Kidney (tissue), 14 donors: ENCODE data around the gene PIGL. TPM values are rescaled to one million over a fixed set of nuclear protein-coding genes. Genes with fewer than 3 reads are reported as not detected.

ENCODE experiments used
- DNase-seq, 5 donors: peaks; one replicate each; pipeline ENCODE4 v3.0.0-alpha.2; 2013 to 2020
- FAIRE-seq: peaks from 2 replicates; lab custom pipeline; 2012; peaks lifted over from hg19 to GRCh38; lab: Jason Lieb, UNC
- H3K27ac ChIP-seq, 2 donors: one replicate each; pipeline ENCODE4 v1.7.0; 2013; ENCODE audit warnings: low read depth in 2 of 2, low read length in 2 of 2, inconsistent platforms in 1 of 2
- H3K27me3 ChIP-seq: one replicate; pipeline ENCODE4 v1.7.1; 2013; ENCODE audit warnings: low read length, inconsistent platforms; ENCODE audit not compliant: control insufficient read depth, insufficient read depth
- H3K36me3 ChIP-seq, 3 donors: one replicate each; pipeline versions ENCODE4 v1.7.0 to v1.7.1; 2013; ENCODE audit warnings: low read length in 3 of 3, control low read depth in 1 of 3, inconsistent platforms in 1 of 3; ENCODE audit not compliant: insufficient read depth in 3 of 3, control insufficient read depth in 2 of 3
- H3K4me1 ChIP-seq, 3 donors: one replicate each; pipeline versions ENCODE4 v1.7.0 to v1.7.1; 2013; ENCODE audit warnings: low read length in 3 of 3, inconsistent platforms in 1 of 3, low read depth in 1 of 3; ENCODE audit not compliant: control insufficient read depth in 2 of 3, insufficient read depth in 2 of 3
- H3K4me3 ChIP-seq, 3 donors: one replicate each; pipeline versions ENCODE4 v1.7.0 to v1.8.1; 2013; ENCODE audit warnings: low read length in 3 of 3, control low read depth in 1 of 3, inconsistent platforms in 1 of 3
- H3K9ac ChIP-seq, 3 donors: one replicate each; pipeline versions ENCODE4 v1.7.0 to v1.7.1; 2013; ENCODE audit warnings: low read length in 3 of 3, control low read depth in 1 of 3, inconsistent platforms in 1 of 3
- H3K9me3 ChIP-seq, 3 donors: one replicate each; pipeline versions ENCODE4 v1.7.0 to v1.7.1; 2013; ENCODE audit warnings: low read length in 3 of 3, control low read depth in 1 of 3, inconsistent platforms in 1 of 3; ENCODE audit not compliant: control insufficient read depth in 2 of 3, insufficient read depth in 1 of 3
- CTCF ChIP-seq: IDR thresholded peaks from 3 replicates; pipeline ENCODE4 v1.5.1; 2012; ENCODE audit warnings: mild to moderate bottlenecking, moderate library complexity, borderline replicate concordance; ENCODE audit not compliant: insufficient read depth; ENCODE audit errors: extremely low read depth
- intact Hi-C: fragments of 100-400 bp; cut with DNase I; formaldehyde crosslinking; loops from one replicate; pipeline ENCODE4 v1.11.1; 2022
- polyA plus RNA-seq: library from polyadenylated mRNA; stranded (reverse); fragments of 350-450 nt; fragmentation: Illumina TruSeq; extraction: RNeasy Lipid Tissue Mini Kit (QIAGEN cat#74804); gene quantifications from one replicate; pipeline ENCODE4 v1.2.3, GENCODE V29; 2014; ENCODE audit warnings: low read depth, low replicate concordance; ENCODE audit not compliant: insufficient read depth
- total RNA-seq: library from RNA; stranded (reverse); fragmentation: NEBNext Ultra II Directional; extraction: Animal tissue kit (Norgen Biotek cat#: 25700); gene quantifications from one replicate; pipeline ENCODE4 v1.2.1, GENCODE V29; 2021
- donor health status: control.
- donor health status: control.
- donor health status: control.
- donor health status: control.
- donor health status: control.
- donor health status: DM: yes; HTN: yes; CAD: no.
- donor health status: Normal renal cell carcinoma (clear cell type).

PIGL gene
- total and polyA plus RNA-seq, 2 donors from 2014 or later, result 13.6 to 33.5 TPM

DNA sequence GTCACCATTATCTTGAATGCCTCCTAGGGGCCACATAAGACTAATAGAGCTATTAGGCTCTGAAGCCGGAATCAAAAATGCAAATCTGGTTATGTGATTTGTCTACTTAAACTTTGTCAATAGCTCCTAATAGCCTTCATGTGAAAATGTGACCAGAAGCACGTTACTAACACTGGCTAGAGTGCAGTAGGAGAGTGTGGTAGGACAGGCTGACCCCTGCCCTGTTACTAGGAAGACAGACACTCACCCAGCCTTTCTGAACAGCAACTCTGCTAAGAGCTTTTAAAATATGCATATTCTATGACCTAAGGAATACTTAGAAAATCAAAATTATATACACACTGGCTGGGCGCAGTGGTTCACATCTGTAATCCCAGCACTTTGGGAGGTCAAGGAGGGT is 110.0 kb downstream of the PIGL start:
- peaks cover 0 to 16% (median 4%) of the 10 kb centered on the region in 3 donors for H3K36me3 ChIP-seq
- TF ChIP-seq CTCF, result no peak
- H3K4me3 ChIP-seq, result no peak overlapping the region
- intact Hi-C loops, result no loop called here
- FAIRE-seq (no peak), DNase-seq (no peak)
- no peaks in the 10 kb centered on the region for H3K9me3 ChIP-seq
- no peak overlapping the region for H3K9ac ChIP-seq
- H3K27ac ChIP-seq, result no peak overlapping the region
- H3K27me3 ChIP-seq, result no peaks in the 10 kb centered on the region
- H3K4me1 ChIP-seq, result no peaks in the 10 kb centered on the region

DNA sequence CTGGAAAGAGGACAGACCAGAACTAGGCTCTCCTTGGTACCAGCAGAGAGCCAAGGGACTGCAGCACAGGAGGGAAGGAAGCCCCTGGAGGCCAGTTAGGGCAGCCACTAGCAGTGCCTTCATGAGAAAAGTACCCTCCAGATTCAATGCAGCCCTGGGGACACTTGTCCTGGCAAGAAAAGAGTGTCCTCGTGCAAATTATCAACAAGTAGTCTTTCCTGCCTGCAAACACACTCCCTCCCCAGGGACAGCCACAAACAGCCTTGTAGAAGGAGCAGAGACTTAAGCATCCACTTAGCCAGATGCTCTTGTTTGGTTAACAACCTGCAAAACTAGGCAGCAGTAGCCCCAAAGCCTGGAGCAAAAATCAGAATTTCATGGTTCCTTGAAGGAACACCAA is 112.0 kb downstream of the PIGL start:
- intact Hi-C loops, result no loop called here
- H3K36me3 ChIP-seq, result peaks cover 0 to 16% (median 4%) of the 10 kb centered on the region in 3 donors
- no peak for DNase-seq

GRCh38 chr17:16329519-16330271 is 112.7 kb downstream of the PIGL start:
- Histone ChIP-seq H3K4me3 (no peak overlapping the region), H3K36me3 (peaks cover 0 to 16% (median 4%) of the 10 kb centered on the region in 3 donors), H3K27ac (no peak overlapping the region), H3K27me3 (no peaks in the 10 kb centered on the region), H3K9ac (no peak overlapping the region), H3K4me1 (no peaks in the 10 kb centered on the region), H3K9me3 (no peaks in the 10 kb centered on the region)
- TF ChIP-seq CTCF, result no peak
- DNase-seq (peak in 1 of 5 donors; percentile 3), FAIRE-seq (no peak)
- intact Hi-C loops, result no loop called here

More for the DNA sequence above, 112.0 kb downstream of the PIGL start:
- no peak overlapping the region for H3K4me3 ChIP-seq
- no peaks in the 10 kb centered on the region for H3K4me1 ChIP-seq
- no peak for TF ChIP-seq CTCF
- H3K9me3 ChIP-seq, result no peaks in the 10 kb centered on the region
- H3K9ac ChIP-seq, result no peak overlapping the region
- H3K27ac ChIP-seq, result no peak overlapping the region
- FAIRE-seq, result no peak
- H3K27me3 ChIP-seq, result no peaks in the 10 kb centered on the region
